Spleen (tissue), 7 donors: ENCODE measurements around the gene ATP7B.

Source experiments
- CTCF ChIP-seq, 11 experiments: fragments of 200-600 bp in 7 of 11; fragments of 450-650 bp in 4 of 11; sonication (generic) in 4 of 11; IDR thresholded peaks in 8 of 11; conservative IDR thresholded peaks in 3 of 11; 1 replicate in 7 of 11; 2 replicates in 4 of 11; pipeline versions ENCODE4 v1.4.0 to v1.8.0; 2016 to 2021; ENCODE audit warnings: antibody characterized with exemption in 11 of 11, inconsistent platforms in 4 of 11, mild to moderate bottlenecking in 1 of 11
- POLR2A ChIP-seq, 3 donors: fragments of 450-650 bp; IDR thresholded peaks; one replicate each; pipeline ENCODE4 v1.5.1; 2017; ENCODE audit warnings: antibody characterized with exemption in 3 of 3, mild to moderate bottlenecking in 1 of 3
- donor health status: DM: no; HTN: no; CAD: no; lungs with moderate emphysema.
- donor health status: DM: no; HTN: no; CAD: no.
- donor health status: DM: no; HTN: no; CAD: no.

- no peak for TF ChIP-seq CTCF (IDR thresholded peaks at IDR 0.05 in 8 of 11, conservative IDR thresholded peaks at IDR 0.05 in 3 of 11)
- TF ChIP-seq POLR2A (IDR thresholded peaks at IDR 0.05), result no peak
Measured at GRCh38 chr13:51977625-51978024, 33.6 kb downstream of the ATP7B start.
